HepG2 (cell line): ENCODE measurements around the gene OPN1SW. TPM values are rescaled to one million over a fixed set of nuclear protein-coding genes. Genes with fewer than 3 reads are reported as not detected.
A peak's percentile ranks its signal among the peaks of the same experiment; 100 is the strongest.

Experiments
- ATAC-seq: fragments of 200-7000 bp; cut with Tn5 transposase; 3 replicates; pipeline ENCODE4 v1.9.1; 2020; ENCODE audit warnings: mild to moderate bottlenecking, moderate library complexity
- BruUV-seq: library from RNA; stranded (reverse); fragments of 400-500 nt; replicated peaks from 2 replicates; lab custom pipeline; 2021; lab: Mats Ljungman, UMichigan
- CTCF ChIA-PET: fragments of 300-600 bp; formaldehyde crosslinking; extraction: SDS; loops from one replicate; lab custom pipeline; 2021; ENCODE audit warnings: low total read pairs, inconsistent platforms, low intra/inter-chr PET ratio; lab: Yijun Ruan, JAX
- POLR2A ChIA-PET: fragments of 350-600 bp; sonication (Branson Sonifier 250); formaldehyde crosslinking; loops from one replicate; lab custom pipeline; 2020; ENCODE audit warnings: antibody characterized with exemption, inconsistent platforms; lab: Yijun Ruan, JAX
- DNase-seq: peaks from one replicate; pipeline ENCODE4 v3.0.0-alpha.2; 2015; ENCODE audit warnings: low spot score
- FAIRE-seq: peaks from 3 replicates; lab custom pipeline; 2011; peaks lifted over from hg19 to GRCh38; lab: Jason Lieb, UNC
- H2AFZ ChIP-seq: one replicate; pipeline ENCODE4 v1.6.1; 2011; ENCODE audit warnings: low read length, inconsistent platforms
- H3K27ac ChIP-seq: fragments of 300-600 bp; 3 replicates; pipeline ENCODE4 v1.8.0; 2011; ENCODE audit warnings: mixed run types, mild to moderate bottlenecking, mixed read lengths, low read length, inconsistent platforms; ENCODE audit not compliant: insufficient read depth; ENCODE audit errors: extremely low read length
- H3K27me3 ChIP-seq, 2 experiments: fragments of 200-600 bp in 1 of 2; 2 replicates in 1 of 2; 3 replicates in 1 of 2; pipeline versions ENCODE4 v1.6.0 to v1.8.0; 2011; ENCODE audit warnings: low read length in 2 of 2, mild to moderate bottlenecking in 2 of 2, moderate library complexity in 2 of 2, inconsistent platforms in 1 of 2; ENCODE audit not compliant: insufficient read depth in 2 of 2, control insufficient read depth in 1 of 2
- H3K36me3 ChIP-seq, 2 experiments: fragments of 200-600 bp in 1 of 2; replicated peaks in 1 of 2; 2 replicates in 1 of 2; 3 replicates in 1 of 2; pipeline versions ENCODE4 v1.5.1 to v1.8.0; 2011; ENCODE audit warnings: low read length in 2 of 2, inconsistent platforms in 1 of 2; ENCODE audit not compliant: insufficient read depth in 2 of 2, control insufficient read depth in 1 of 2
- H3K4me1 ChIP-seq: 2 replicates; pipeline ENCODE4 v1.5.1; 2012; ENCODE audit warnings: low read length, inconsistent platforms; ENCODE audit not compliant: insufficient read depth
- H3K4me2 ChIP-seq: 2 replicates; pipeline ENCODE4 v1.6.0; 2011; ENCODE audit warnings: low read depth, low read length, inconsistent platforms
- H3K4me3 ChIP-seq, 3 experiments: fragments of 200-600 bp in 1 of 3; sonication (generic), shearing (Covaris generic) in 1 of 3; replicated peaks in 1 of 3; 2 replicates each; pipeline ENCODE4 v1.5.1; 2011 to 2016; ENCODE audit warnings: low read length in 3 of 3, inconsistent platforms in 2 of 3, low read depth in 2 of 3, mild to moderate bottlenecking in 2 of 3, control low read depth in 1 of 3, mixed read lengths in 1 of 3; ENCODE audit not compliant: insufficient read depth in 1 of 3
- H3K79me2 ChIP-seq: one replicate; pipeline ENCODE4 v1.6.1; 2011; ENCODE audit warnings: low read length, inconsistent platforms; ENCODE audit not compliant: insufficient read depth
- H3K9ac ChIP-seq: 2 replicates; pipeline ENCODE4 v1.6.0; 2011; ENCODE audit warnings: mild to moderate bottlenecking, low read depth, low read length, inconsistent platforms; ENCODE audit not compliant: insufficient read depth
- H3K9me3 ChIP-seq: 2 replicates; pipeline ENCODE4 v1.5.1; 2012; ENCODE audit warnings: mild to moderate bottlenecking, low read length
- H4K20me1 ChIP-seq: 2 replicates; pipeline ENCODE4 v1.6.0; 2011; ENCODE audit warnings: inconsistent platforms, mild to moderate bottlenecking, low read length, moderate library complexity; ENCODE audit not compliant: insufficient read depth
- MAFF ChIP-seq: IDR thresholded peaks from 2 replicates; pipeline ENCODE4 v1.6.1; 2011; ENCODE audit warnings: low read depth, low read length, improper control_type of control experiment
- REST ChIP-seq, 2 experiments: IDR thresholded peaks; 2 replicates each; pipeline ENCODE4 v1.6.1; 2011 to 2012; ENCODE audit warnings: low read length in 2 of 2, borderline replicate concordance in 1 of 2, low read depth in 1 of 2, mild to moderate bottlenecking in 1 of 2, moderate library complexity in 1 of 2
- WGBS: methylation state at CpG from one replicate; pipeline ENCODE4 v1.1.6; 2017; ENCODE audit warnings: low lambda C conversion rate; 5-methylcytosine and 5-hydroxymethylcytosine counted together
- in situ Hi-C: cut with HindIII; loops from 2 replicates; pipeline ENCODE4 v1.10.0; 2017; ENCODE audit warnings: low pct_unique_long_range_greater_than_20kb; ENCODE audit not compliant: extremely low pct_ligation_motif_present
- intact Hi-C: fragments of 100-400 bp; cut with micrococcal nuclease; formaldehyde crosslinking; loops from one replicate; pipeline ENCODE4 v1.10.0; 2022; ENCODE audit not compliant: unreplicated experiment
- polyA plus RNA-seq, 8 experiments: library from polyadenylated mRNA; depleted of rRNA in 3 of 8; stranded (reverse) in 7 of 8; unstranded in 1 of 8; fragments of >200 nt; fragmentation: Illumina TruSeq in 4 of 8; extraction: Trizol in 4 of 8; gene quantifications; 2 replicates each; pipeline versions ENCODE4 v1.2.1 to v1.2.3, GENCODE V29; 2011 to 2016; ENCODE audit warnings: low read depth in 4 of 8, missing spikeins in 1 of 8, mixed read lengths in 1 of 8; ENCODE audit not compliant: insufficient read depth in 1 of 8
- total RNA-seq, 5 experiments: library from RNA; depleted of rRNA; stranded (reverse); fragments of >200 nt; fragmentation: Illumina TruSeq; extraction: Trizol; gene quantifications; 2 replicates each; pipeline ENCODE4 v1.2.3, GENCODE V29; 2016; ENCODE audit warnings: low read depth in 1 of 5

The OPN1SW gene
- total and polyA plus RNA-seq, 2 of the 13 experiments (the other 11 are each of a cell fraction or from before 2014, with no cell fraction given) = not detected

- H3K4me2 ChIP-seq = no peak overlapping the region
- H3K36me3 ChIP-seq = no peaks in the 10 kb centered on the region
- DNase-seq = no peak
- 90% methylated on average over 2 of the region's 5 CpGs for WGBS
- H2AFZ ChIP-seq = no peak overlapping the region
- H3K27ac ChIP-seq = no peak overlapping the region
- no peaks in the 10 kb centered on the region for H3K79me2 ChIP-seq
- H3K9ac ChIP-seq = no peak overlapping the region
- H3K4me3 ChIP-seq = no peak overlapping the region
- H4K20me1 ChIP-seq = no peaks in the 10 kb centered on the region
- no peaks in the 10 kb centered on the region for H3K27me3 ChIP-seq
- H3K9me3 ChIP-seq = no peaks in the 10 kb centered on the region
- ChIA-PET POLR2A (no interaction called here), CTCF (no interaction called here)
- in situ Hi-C loops = no loop called here
- TF ChIP-seq MAFF (no peak), REST (IDR thresholded peaks at IDR 0.05; ENCODE audit: borderline replicate concordance in 1 of 2, low read depth in 1 of 2, low read length in 2 of 2) (peak; percentile 12 to 75)
- no peak for ATAC-seq
- FAIRE-seq = no peak
- BruUV-seq = no TSS peak
- intact Hi-C loops = no loop called here
- H3K4me1 ChIP-seq = peaks cover 49% of the 10 kb centered on the region
These were observed 3.4 kb upstream of the OPN1SW start for GRCh38 chr7:128778946-128779345.
